ENCODE measurements around the gene ERI3.
"Not testable (repeated sequence)": the region's sequence is repeated elsewhere in the genome, so short reads cannot be mapped to it uniquely, and the experiment has no call there.

Gene ERI3

GRCh38 chr1:44229435-44230167 lies 125.5 kb downstream of the ERI3 start:
- no peak for DNase-seq

- no peak for DNase-seq
Measured at GRCh38 chr1:44228218-44228617, 126.8 kb downstream of the ERI3 start.

- DNase-seq = no peak
Measured at GRCh38 chr1:44227211-44227610, 127.8 kb downstream of the ERI3 start.

- DNase-seq = no peak
Measured at GRCh38 chr1:44225761-44226160, 129.3 kb downstream of the ERI3 start.

- DNase-seq = no peak
Measured at GRCh38 chr1:44223187-44223610, 131.9 kb downstream of the ERI3 start.

- DNase-seq = no peak
Measured at GRCh38 chr1:44222397-44223186, 132.5 kb downstream of the ERI3 start.

GRCh38 chr1:44221769-44222168 lies 133.3 kb downstream of the ERI3 start:
- no peak for DNase-seq

- no peak for DNase-seq
Measured at GRCh38 chr1:44220755-44221154, 134.3 kb downstream of the ERI3 start.

- DNase-seq = no peak
Measured at GRCh38 chr1:44220001-44220751, 134.9 kb downstream of the ERI3 start.

GRCh38 chr1:44219301-44219626 lies 135.8 kb downstream of the ERI3 start:
- no peak for DNase-seq

- DNase-seq = no peak
Measured at GRCh38 chr1:44218503-44219300, 136.4 kb downstream of the ERI3 start.

- DNase-seq = no peak
Measured at GRCh38 chr1:44217809-44218410, 137.1 kb downstream of the ERI3 start.

- peak; percentile 44 for DNase-seq
Measured at GRCh38 chr1:44213222-44214112, 141.6 kb downstream of the ERI3 start, which contains the start of gene DMAP1. TSS of gene DMAP1 (plus strand) at chr1:44213471. CDS start at chr1:44213754, 283 bp downstream.

- no peak for DNase-seq
Measured at GRCh38 chr1:44212355-44213221, 142.5 kb downstream of the ERI3 start.

- DNase-seq = no peak
Measured at GRCh38 chr1:44210595-44210994, 144.5 kb downstream of the ERI3 start.

- no peak for DNase-seq
Measured at GRCh38 chr1:44208226-44208625, 146.8 kb downstream of the ERI3 start.

GRCh38 chr1:44206545-44206944 lies 148.5 kb downstream of the ERI3 start:
- not testable (repeated sequence) for DNase-seq

- no peak for DNase-seq
Measured at GRCh38 chr1:44200336-44200735, 154.7 kb downstream of the ERI3 start.

- DNase-seq = no peak
Measured at GRCh38 chr1:44174630-44175029, 180.4 kb downstream of the ERI3 start.
